C4-2B (cell line): Measurements from ENCODE around the gene NCAPD3.

Experiments
- H3K27ac ChIP-seq: fragments of 450-650 bp; 2 replicates; pipeline ENCODE4 v1.5.1; 2017
- ZFX ChIP-seq: fragments of 450-650 bp; IDR thresholded peaks from 2 replicates; pipeline ENCODE4 v1.6.1; 2017
- TF ChIP-seq, protein P1 (sequence below): fragments of 450-650 bp; conservative IDR thresholded peaks from 2 replicates; pipeline ENCODE4 v1.5.1; 2017; ENCODE audit warnings: mild to moderate bottlenecking

The NCAPD3 gene

DNA sequence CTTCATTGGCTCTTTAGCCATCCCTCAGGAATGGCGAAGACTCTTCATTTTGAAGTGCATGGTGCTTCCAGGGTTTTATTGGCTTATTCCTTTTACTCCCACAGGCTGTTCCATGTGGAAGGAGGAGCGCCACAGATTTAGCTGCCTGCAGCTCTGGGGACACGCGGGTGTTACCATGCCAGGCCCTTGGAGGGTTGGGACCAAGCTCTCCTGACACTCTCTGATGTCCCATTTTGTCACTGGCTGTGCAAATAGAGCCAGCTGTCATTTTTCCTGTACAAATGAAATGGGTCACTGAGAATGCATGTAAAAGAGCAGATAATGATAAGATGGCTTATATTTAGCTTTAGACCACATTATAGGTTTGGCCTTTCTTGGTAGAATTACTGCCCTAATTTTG, 20.1 kb upstream of the NCAPD3 start:
- no peak for TF ChIP-seq ZFX
- TF ChIP-seq, protein P1, sequence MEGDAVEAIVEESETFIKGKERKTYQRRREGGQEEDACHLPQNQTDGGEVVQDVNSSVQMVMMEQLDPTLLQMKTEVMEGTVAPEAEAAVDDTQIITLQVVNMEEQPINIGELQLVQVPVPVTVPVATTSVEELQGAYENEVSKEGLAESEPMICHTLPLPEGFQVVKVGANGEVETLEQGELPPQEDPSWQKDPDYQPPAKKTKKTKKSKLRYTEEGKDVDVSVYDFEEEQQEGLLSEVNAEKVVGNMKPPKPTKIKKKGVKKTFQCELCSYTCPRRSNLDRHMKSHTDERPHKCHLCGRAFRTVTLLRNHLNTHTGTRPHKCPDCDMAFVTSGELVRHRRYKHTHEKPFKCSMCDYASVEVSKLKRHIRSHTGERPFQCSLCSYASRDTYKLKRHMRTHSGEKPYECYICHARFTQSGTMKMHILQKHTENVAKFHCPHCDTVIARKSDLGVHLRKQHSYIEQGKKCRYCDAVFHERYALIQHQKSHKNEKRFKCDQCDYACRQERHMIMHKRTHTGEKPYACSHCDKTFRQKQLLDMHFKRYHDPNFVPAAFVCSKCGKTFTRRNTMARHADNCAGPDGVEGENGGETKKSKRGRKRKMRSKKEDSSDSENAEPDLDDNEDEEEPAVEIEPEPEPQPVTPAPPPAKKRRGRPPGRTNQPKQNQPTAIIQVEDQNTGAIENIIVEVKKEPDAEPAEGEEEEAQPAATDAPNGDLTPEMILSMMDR, result no peak
- no peak overlapping the region for H3K27ac ChIP-seq

DNA sequence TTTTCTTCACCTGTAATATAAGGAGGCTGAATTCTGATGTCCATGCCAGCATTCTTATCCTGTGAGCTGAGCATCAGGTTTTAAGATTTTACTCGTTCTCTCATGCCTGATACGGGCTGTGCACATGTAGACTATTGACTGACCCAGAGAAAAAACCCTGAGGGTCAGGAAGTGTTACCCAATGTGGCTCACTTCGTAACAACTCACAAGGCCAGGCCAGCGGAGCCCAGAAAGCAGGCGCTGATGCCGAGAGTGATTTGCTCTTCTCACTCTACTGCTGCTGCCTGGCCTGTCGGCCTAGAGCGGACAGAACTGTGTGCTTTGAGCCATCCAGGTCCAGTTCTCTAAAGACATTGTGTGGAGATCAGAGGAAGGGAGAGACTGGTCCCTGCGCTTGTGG, 18.6 kb upstream of the NCAPD3 start:
- H3K27ac ChIP-seq, result no peak overlapping the region
- TF ChIP-seq, protein P1, result no peak
- TF ChIP-seq ZFX, result no peak

DNA sequence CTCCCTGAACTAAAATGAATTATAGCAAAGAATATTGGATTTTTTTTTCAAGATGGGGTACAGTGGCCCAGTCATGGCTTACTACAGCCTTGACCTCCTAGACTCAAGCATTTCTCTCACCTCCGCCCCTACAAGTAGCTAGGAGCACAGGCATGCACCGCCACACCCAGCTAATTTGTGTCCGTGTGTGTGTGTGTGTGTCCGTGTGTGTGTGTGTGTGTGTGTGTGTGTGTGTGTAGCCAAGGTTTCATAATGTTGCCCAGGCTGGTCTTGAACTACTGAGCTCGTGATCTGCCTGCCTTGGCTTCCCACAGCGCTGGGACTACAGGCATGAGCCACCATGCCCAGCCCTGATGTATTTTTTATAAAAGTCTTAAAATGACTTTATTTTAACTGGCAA, 16.8 kb upstream of the NCAPD3 start:
- TF ChIP-seq, protein P1, result no peak
- TF ChIP-seq ZFX, result no peak
- H3K27ac ChIP-seq, result no peak overlapping the region

DNA sequence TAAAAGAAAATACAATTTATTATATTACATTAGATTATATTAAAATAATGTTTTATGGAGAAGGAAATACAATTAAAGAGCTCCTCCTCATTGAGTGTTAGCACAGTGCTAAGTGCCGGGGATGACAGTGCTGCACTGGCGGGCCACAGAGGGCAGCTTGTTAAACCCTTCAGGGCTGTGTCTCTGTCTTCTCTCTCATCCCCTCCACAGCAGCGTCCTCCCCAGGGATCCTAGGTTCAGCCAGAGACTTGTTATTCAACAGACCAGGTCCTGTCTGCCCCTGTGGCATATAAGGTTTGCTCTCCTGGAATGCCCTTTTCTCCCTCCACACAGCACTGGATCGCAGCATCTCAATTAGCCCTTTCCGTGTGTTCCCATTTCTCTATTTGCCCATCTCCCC, 15.2 kb upstream of the NCAPD3 start:
- TF ChIP-seq ZFX, result no peak
- TF ChIP-seq, protein P1, result no peak
- H3K27ac ChIP-seq, result no peak overlapping the region

DNA sequence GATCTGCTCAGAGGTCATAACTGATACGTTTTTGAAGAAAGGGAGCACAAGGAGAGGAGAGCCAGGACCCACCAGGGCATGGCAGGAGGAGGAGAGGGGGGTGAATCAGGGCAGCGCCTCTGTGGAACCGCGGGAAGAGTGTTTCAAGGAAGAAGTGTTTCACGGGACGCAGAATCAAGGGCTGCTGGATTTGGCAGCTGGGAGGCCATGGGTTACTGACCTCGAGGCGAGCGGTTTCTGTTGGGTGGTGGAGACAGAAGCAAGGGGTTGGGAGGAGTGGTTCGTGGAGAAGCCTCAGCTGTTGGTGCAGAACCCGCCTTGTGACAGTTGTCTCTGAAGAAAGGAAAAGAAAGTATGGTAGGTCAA, 13.8 kb upstream of the NCAPD3 start:
- H3K27ac ChIP-seq, result no peak overlapping the region
- TF ChIP-seq, protein P1, result no peak
- no peak for TF ChIP-seq ZFX

DNA sequence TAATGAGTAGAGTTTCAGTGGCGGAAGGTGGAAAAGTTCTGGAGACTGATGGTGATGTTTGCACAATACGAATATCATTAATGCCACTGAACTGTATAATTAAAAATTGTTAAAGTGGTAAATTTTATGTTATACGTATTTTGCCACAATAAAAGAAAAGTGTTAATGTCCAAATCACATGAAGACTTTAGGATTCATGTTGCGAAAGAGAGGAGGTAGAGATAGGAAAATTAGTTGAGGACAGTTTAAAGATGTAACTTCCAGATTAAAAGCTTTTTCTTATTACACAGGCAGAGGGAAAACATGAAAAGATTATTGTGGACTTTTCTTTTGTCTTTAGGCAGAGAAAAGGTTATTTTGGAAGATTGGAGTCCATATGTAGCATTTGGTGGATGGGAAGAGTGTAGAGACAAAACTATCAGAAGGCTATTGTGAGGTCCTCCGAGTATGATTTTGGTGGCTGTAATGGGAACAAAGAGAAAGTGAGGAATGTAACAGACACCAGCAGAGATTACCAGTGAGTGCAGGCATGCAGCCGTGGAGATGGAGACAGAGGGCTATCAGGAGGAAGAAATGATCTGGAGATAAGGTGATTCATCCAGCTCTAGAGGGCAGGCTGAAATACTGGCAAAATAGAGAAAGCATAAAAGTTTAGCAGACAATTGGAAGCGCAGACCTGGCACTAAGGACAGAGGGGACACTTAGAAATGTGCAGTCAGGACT, 13.2 kb upstream of the NCAPD3 start:
- no peak overlapping the region for H3K27ac ChIP-seq
- TF ChIP-seq ZFX, result no peak
- TF ChIP-seq, protein P1, result no peak

DNA sequence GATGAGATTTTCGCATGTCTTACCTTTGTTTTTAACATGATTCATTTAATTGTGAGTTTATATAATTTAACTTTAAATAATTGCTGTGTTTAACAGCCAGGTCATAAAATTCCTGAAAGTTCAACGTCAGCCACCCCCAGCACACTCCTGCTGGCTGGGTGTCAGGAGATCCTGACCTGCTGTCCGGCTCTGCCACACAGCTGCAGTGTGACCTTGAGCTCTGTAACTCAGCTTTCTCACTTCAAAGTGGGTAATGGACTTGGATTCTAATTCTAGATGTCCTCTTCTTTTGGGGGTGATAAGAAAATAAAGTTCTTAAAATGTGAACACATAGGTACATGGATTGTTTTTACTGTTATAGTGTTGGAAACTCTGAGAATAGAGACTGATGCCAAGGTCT, 11.6 kb upstream of the NCAPD3 start:
- no peak overlapping the region for H3K27ac ChIP-seq
- TF ChIP-seq, protein P1, result no peak
- no peak for TF ChIP-seq ZFX
